Upper lobe of left lung (tissue), 6 donors: ENCODE results near the gene CACNA1D. TPM values are rescaled to one million over a fixed set of nuclear protein-coding genes. Genes with fewer than 3 reads are reported as not detected.

Experiments used
- ATAC-seq, 2 donors: fragments of 200-7000 bp; cut with Tn5 transposase; one replicate each; pipeline ENCODE4 v1.9.1; 2022; ENCODE audit warnings: mild to moderate bottlenecking in 2 of 2, moderate library complexity in 2 of 2; ENCODE audit not compliant: low FRiP score in 2 of 2
- DNase-seq, 2 donors: peaks; one replicate each; pipeline ENCODE4 v3.0.0-alpha.2; 2019 to 2020
- H3K27ac ChIP-seq, 4 donors: fragments of 200-600 bp; sonication (generic); one replicate each; pipeline ENCODE4 v1.5.1; 2016 to 2019
- H3K27me3 ChIP-seq, 4 donors: fragments of 200-600 bp; sonication (generic); one replicate each; pipeline ENCODE4 v1.5.1; 2017 to 2019
- H3K36me3 ChIP-seq, 4 donors: fragments of 200-600 bp; sonication (generic); one replicate each; pipeline ENCODE4 v1.5.1; 2016 to 2019
- H3K4me1 ChIP-seq, 4 donors: fragments of 200-600 bp; sonication (generic); one replicate each; pipeline ENCODE4 v1.5.1; 2018 to 2019
- H3K4me3 ChIP-seq, 4 donors: fragments of 200-600 bp; sonication (generic); one replicate each; pipeline ENCODE4 v1.5.1; 2017 to 2019; ENCODE audit warnings: mild to moderate bottlenecking in 2 of 4, moderate library complexity in 1 of 4
- H3K9me3 ChIP-seq, 4 donors: fragments of 200-600 bp; sonication (generic); one replicate each; pipeline ENCODE4 v1.5.1; 2018 to 2019
- CTCF ChIP-seq, 6 experiments: fragments of 450-650 bp in 4 of 6; fragments of 200-600 bp in 2 of 6; sonication (generic) in 2 of 6; IDR thresholded peaks; one replicate each; pipeline ENCODE4 v1.5.1; 2016 to 2019; ENCODE audit warnings: antibody characterized with exemption in 6 of 6
- EP300 ChIP-seq, 4 donors: sonication (generic); formaldehyde crosslinking; IDR thresholded peaks; one replicate each; pipeline ENCODE4 v1.5.1; 2017; ENCODE audit warnings: antibody characterized with exemption in 4 of 4, control low read depth in 2 of 4
- POLR2A ChIP-seq, 4 donors: fragments of 450-650 bp; IDR thresholded peaks; one replicate each; pipeline ENCODE4 v1.5.1; 2016 to 2017; ENCODE audit warnings: antibody characterized with exemption in 4 of 4, mild to moderate bottlenecking in 2 of 4
- POLR2AphosphoS5 ChIP-seq, 2 donors: sonication (generic); formaldehyde crosslinking; IDR thresholded peaks; one replicate each; pipeline ENCODE4 v1.5.1; 2017; ENCODE audit warnings: antibody characterized with exemption in 2 of 2
- WGBS, 2 donors: methylation state at CpG; one replicate each; pipeline ENCODE4 v1.1.5; 2017 to 2018; 5-methylcytosine and 5-hydroxymethylcytosine counted together
- total RNA-seq, 6 donors: library from RNA; depleted of rRNA in 4 of 6; stranded (reverse); fragments of >200 nt in 4 of 6; gene quantifications; one replicate each; pipeline versions ENCODE4 v1.1.0 to v1.2.1, GENCODE V29; 2016 to 2021
- donor health status: DM: no; HTN: no; CAD: no; lungs with moderate emphysema.
- donor health status: DM: no; HTN: yes; CAD: no; lungs with severe emphysema.

Gene CACNA1D
- total RNA-seq, 6 donors from 2014 or later, result 17.2 to 221 (median 30.2) TPM

GRCh38 chr3:53725387-53725995, 231.1 kb downstream of the CACNA1D start:
- no peak overlapping the region for H3K4me3 ChIP-seq
- 70 to 74% methylated on average over 5 of the region's 5 CpGs for WGBS, 2 donors

GRCh38 chr3:53726643-53727042, 232.2 kb downstream of the CACNA1D start:
- ATAC-seq, result no peak
- TF ChIP-seq CTCF (IDR thresholded peaks at IDR 0.05) (no peak), EP300 (IDR thresholded peaks at IDR 0.05) (no peak), POLR2AphosphoS5 (IDR thresholded peaks at IDR 0.05) (no peak), POLR2A (IDR thresholded peaks at IDR 0.05) (no peak)
- WGBS, 2 donors, result 79 to 80% methylated on average over 9 of the region's 9 CpGs

More at GRCh38 chr3:53725387-53725995, 231.1 kb downstream of the CACNA1D start:
- H3K36me3 ChIP-seq, result no peaks in the 10 kb centered on the region
- no peak for TF ChIP-seq EP300 (IDR thresholded peaks at IDR 0.05)
- no peaks in the 10 kb centered on the region for H3K9me3 ChIP-seq
- H3K27ac ChIP-seq, result no peak overlapping the region
- DNase-seq (no peak), ATAC-seq (no peak)
- no peaks in the 10 kb centered on the region for H3K27me3 ChIP-seq
- H3K4me1 ChIP-seq, result no peaks in the 10 kb centered on the region

GRCh38 chr3:53728606-53729005, 234.2 kb downstream of the CACNA1D start:
- Histone ChIP-seq H3K27ac (no peak overlapping the region), H3K9me3 (no peaks in the 10 kb centered on the region), H3K4me1 (no peaks in the 10 kb centered on the region), H3K4me3 (no peak overlapping the region), H3K36me3 (peaks cover 0 to 8% (median 0%) of the 10 kb centered on the region in 4 donors), H3K27me3 (no peaks in the 10 kb centered on the region)
- ATAC-seq (no peak), DNase-seq (no peak)
- TF ChIP-seq POLR2A (IDR thresholded peaks at IDR 0.05), result no peak
- TF ChIP-seq POLR2AphosphoS5 (IDR thresholded peaks at IDR 0.05), result no peak
- no peak for TF ChIP-seq EP300 (IDR thresholded peaks at IDR 0.05)
- no peak for TF ChIP-seq CTCF (IDR thresholded peaks at IDR 0.05)

More at GRCh38 chr3:53726643-53727042, 232.2 kb downstream of the CACNA1D start:
- Histone ChIP-seq H3K4me3 (no peak overlapping the region), H3K36me3 (no peaks in the 10 kb centered on the region), H3K27me3 (no peaks in the 10 kb centered on the region), H3K4me1 (no peaks in the 10 kb centered on the region), H3K27ac (no peak overlapping the region), H3K9me3 (no peaks in the 10 kb centered on the region)
- DNase-seq, result no peak

GRCh38 chr3:53729159-53729558, 234.7 kb downstream of the CACNA1D start:
- DNase-seq, result no peak
- 87 to 90% methylated on average over 6 of the region's 6 CpGs for WGBS, 2 donors
- Histone ChIP-seq H3K4me1 (no peaks in the 10 kb centered on the region), H3K4me3 (no peak overlapping the region), H3K36me3 (peaks cover 0 to 8% (median 0%) of the 10 kb centered on the region in 4 donors), H3K9me3 (no peaks in the 10 kb centered on the region), H3K27ac (no peak overlapping the region), H3K27me3 (no peaks in the 10 kb centered on the region)
- no peak for ATAC-seq
- TF ChIP-seq POLR2A (IDR thresholded peaks at IDR 0.05), result no peak
- no peak for TF ChIP-seq CTCF (IDR thresholded peaks at IDR 0.05)
- no peak for TF ChIP-seq EP300 (IDR thresholded peaks at IDR 0.05)
- no peak for TF ChIP-seq POLR2AphosphoS5 (IDR thresholded peaks at IDR 0.05)

GRCh38 chr3:53729618-53730017, 235.2 kb downstream of the CACNA1D start:
- no peak for DNase-seq
- Histone ChIP-seq H3K36me3 (peaks cover 0 to 8% (median 0%) of the 10 kb centered on the region in 4 donors), H3K27ac (no peak overlapping the region), H3K27me3 (no peaks in the 10 kb centered on the region), H3K4me1 (no peaks in the 10 kb centered on the region), H3K9me3 (no peaks in the 10 kb centered on the region), H3K4me3 (no peak overlapping the region)
- no peak for ATAC-seq
- TF ChIP-seq POLR2A (IDR thresholded peaks at IDR 0.05) (no peak), CTCF (IDR thresholded peaks at IDR 0.05) (no peak), POLR2AphosphoS5 (IDR thresholded peaks at IDR 0.05) (no peak), EP300 (IDR thresholded peaks at IDR 0.05) (no peak)
- 70 to 80% methylated on average over 2 of the region's 2 CpGs for WGBS, 2 donors
